Ascending aorta (tissue), 2 donors: ENCODE measurements around the gene SYNE4. TPM values are rescaled to one million over a fixed set of nuclear protein-coding genes. Genes with fewer than 3 reads are reported as not detected.

ENCODE experiments used
- DNase-seq, 2 donors: peaks; one replicate each; pipeline ENCODE4 v3.0.0-alpha.2; 2019; ENCODE audit warnings: low spot score in 2 of 2
- H3K27ac ChIP-seq, 2 donors: fragments of 200-600 bp; sonication (generic); one replicate each; pipeline ENCODE4 v1.5.1; 2016 to 2017; ENCODE audit warnings: mild to moderate bottlenecking in 1 of 2
- H3K27me3 ChIP-seq: fragments of 200-600 bp; sonication (generic); one replicate; pipeline ENCODE4 v1.5.1; 2017
- H3K36me3 ChIP-seq, 2 donors: fragments of 200-600 bp; sonication (generic); one replicate each; pipeline ENCODE4 v1.5.1; 2016
- H3K4me1 ChIP-seq, 2 donors: fragments of 200-600 bp; sonication (generic); one replicate each; pipeline ENCODE4 v1.5.1; 2016 to 2017; ENCODE audit warnings: mild to moderate bottlenecking in 1 of 2
- H3K4me3 ChIP-seq, 2 donors: fragments of 200-600 bp; sonication (generic); one replicate each; pipeline ENCODE4 v1.5.1; 2016 to 2017; ENCODE audit warnings: mild to moderate bottlenecking in 1 of 2
- H3K9me3 ChIP-seq, 2 donors: fragments of 200-600 bp; sonication (generic); one replicate each; pipeline ENCODE4 v1.5.1; 2016
- intact Hi-C: fragments of 100-400 bp; cut with DNase I; formaldehyde crosslinking; loops from one replicate; pipeline ENCODE4 v1.15.1; 2023
- total RNA-seq: library from RNA; depleted of rRNA; stranded (reverse); fragments of >200 nt; gene quantifications from one replicate; pipeline ENCODE4 v1.1.0, GENCODE V29; 2016
- TF ChIP-seq, protein P1 (sequence below), 3 experiments: fragments of 200-600 bp in 2 of 3; fragments of 450-650 bp in 1 of 3; sonication (generic) in 2 of 3; IDR thresholded peaks; one replicate each; pipeline ENCODE4 v1.5.1; 2016 to 2019; ENCODE audit warnings: antibody characterized with exemption in 3 of 3, mild to moderate bottlenecking in 1 of 3, moderate library complexity in 1 of 3

Gene SYNE4
- total RNA-seq, 1 donor from 2014 or later, result not detected

DNA sequence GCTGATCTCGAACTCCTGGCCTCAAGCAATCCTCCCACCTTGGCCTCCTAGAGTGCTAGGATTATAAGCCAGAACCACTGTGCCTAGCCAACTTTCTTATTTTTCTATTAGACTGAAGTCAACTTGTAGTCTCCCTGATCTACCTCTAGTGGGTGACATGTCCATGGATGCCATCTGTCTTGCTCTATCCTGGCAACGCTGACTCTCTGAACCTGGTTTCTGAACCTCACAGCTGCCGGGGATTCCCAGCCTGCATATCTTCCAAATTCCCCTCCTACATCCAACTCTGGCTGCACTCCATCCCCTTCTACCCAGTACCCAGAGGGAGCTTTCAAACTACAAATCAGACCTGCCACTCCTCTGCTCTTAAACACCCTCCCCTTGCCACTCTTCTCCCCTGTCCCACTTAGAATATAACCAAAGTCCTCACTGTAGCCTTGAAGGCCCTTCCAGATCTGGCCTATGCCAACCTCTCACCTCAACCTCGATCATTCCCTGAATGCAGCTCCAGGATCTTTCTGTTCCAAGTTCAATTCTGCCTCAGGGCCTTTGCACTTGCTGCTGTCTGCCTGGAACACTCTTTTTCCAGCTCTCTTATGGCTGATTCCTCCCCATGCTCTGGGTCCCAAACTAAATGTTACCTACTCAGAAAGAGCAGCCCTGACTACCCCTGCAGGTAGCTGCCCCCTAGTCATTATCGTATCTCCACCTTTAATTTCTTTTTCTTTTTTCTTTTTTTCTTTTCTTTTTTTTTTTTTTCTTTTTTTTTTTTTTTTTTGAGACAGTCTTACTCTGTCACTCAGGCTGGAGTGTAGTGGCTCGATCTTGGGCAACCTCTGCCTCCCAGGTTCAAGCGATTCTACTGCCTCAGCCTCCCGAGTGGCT, 21.9 kb upstream of the SYNE4 start:
- intact Hi-C loops, result loop anchor here (5.0 kb wide), 1 partner anchor 33 kb away; the partner anchor contains the start of gene SDHAF1
- Histone ChIP-seq H3K4me1 (peaks cover 0 to 4% of the 10 kb centered on the region in 2 donors), H3K36me3 (peaks cover 17 to 28% of the 10 kb centered on the region in 2 donors), H3K27ac (no peak overlapping the region), H3K9me3 (no peaks in the 10 kb centered on the region), H3K4me3 (no peak overlapping the region), H3K27me3 (no peaks in the 10 kb centered on the region)
- TF ChIP-seq, protein P1, sequence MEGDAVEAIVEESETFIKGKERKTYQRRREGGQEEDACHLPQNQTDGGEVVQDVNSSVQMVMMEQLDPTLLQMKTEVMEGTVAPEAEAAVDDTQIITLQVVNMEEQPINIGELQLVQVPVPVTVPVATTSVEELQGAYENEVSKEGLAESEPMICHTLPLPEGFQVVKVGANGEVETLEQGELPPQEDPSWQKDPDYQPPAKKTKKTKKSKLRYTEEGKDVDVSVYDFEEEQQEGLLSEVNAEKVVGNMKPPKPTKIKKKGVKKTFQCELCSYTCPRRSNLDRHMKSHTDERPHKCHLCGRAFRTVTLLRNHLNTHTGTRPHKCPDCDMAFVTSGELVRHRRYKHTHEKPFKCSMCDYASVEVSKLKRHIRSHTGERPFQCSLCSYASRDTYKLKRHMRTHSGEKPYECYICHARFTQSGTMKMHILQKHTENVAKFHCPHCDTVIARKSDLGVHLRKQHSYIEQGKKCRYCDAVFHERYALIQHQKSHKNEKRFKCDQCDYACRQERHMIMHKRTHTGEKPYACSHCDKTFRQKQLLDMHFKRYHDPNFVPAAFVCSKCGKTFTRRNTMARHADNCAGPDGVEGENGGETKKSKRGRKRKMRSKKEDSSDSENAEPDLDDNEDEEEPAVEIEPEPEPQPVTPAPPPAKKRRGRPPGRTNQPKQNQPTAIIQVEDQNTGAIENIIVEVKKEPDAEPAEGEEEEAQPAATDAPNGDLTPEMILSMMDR (IDR thresholded peaks at IDR 0.05), result no peak
- DNase-seq, result no peak

GRCh38 chr19:36028313-36029041, 19.9 kb upstream of the SYNE4 start:
- intact Hi-C loops, result no loop called here

DNA sequence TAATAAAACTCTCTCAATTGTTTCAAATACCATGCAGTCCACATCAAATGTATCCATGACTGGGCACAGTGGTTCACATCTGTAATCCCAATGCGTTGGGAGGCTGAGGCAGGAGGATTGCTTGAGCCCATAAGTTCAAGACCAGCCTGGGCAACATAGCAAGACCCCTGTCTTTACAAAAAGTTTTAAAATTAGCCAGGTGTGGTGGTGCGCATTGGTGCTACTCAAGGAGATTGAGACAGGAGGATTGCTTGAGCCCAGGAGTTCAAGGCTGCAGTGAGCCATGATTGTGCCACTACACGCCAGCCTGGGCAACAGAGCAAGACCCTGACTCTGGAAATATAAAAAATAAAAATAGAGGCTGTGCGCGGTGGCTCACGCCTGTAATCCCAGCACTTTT, 19.1 kb upstream of the SYNE4 start:
- Histone ChIP-seq H3K36me3 (peaks cover 36 to 51% of the 10 kb centered on the region in 2 donors), H3K4me1 (no peaks in the 10 kb centered on the region), H3K27me3 (no peaks in the 10 kb centered on the region), H3K27ac (no peak overlapping the region), H3K9me3 (no peaks in the 10 kb centered on the region), H3K4me3 (no peak overlapping the region)
- TF ChIP-seq, protein P1 (IDR thresholded peaks at IDR 0.05), result no peak
- no peak for DNase-seq
- intact Hi-C loops, result no loop called here

More at GRCh38 chr19:36028313-36029041, 19.9 kb upstream of the SYNE4 start:
- Histone ChIP-seq H3K4me1 (peaks cover 0 to 4% of the 10 kb centered on the region in 2 donors), H3K36me3 (peaks cover 32 to 44% of the 10 kb centered on the region in 2 donors), H3K9me3 (no peaks in the 10 kb centered on the region), H3K4me3 (no peak overlapping the region), H3K27me3 (no peaks in the 10 kb centered on the region), H3K27ac (no peak overlapping the region)
- TF ChIP-seq, protein P1 (IDR thresholded peaks at IDR 0.05), result no peak
- no peak for DNase-seq

DNA sequence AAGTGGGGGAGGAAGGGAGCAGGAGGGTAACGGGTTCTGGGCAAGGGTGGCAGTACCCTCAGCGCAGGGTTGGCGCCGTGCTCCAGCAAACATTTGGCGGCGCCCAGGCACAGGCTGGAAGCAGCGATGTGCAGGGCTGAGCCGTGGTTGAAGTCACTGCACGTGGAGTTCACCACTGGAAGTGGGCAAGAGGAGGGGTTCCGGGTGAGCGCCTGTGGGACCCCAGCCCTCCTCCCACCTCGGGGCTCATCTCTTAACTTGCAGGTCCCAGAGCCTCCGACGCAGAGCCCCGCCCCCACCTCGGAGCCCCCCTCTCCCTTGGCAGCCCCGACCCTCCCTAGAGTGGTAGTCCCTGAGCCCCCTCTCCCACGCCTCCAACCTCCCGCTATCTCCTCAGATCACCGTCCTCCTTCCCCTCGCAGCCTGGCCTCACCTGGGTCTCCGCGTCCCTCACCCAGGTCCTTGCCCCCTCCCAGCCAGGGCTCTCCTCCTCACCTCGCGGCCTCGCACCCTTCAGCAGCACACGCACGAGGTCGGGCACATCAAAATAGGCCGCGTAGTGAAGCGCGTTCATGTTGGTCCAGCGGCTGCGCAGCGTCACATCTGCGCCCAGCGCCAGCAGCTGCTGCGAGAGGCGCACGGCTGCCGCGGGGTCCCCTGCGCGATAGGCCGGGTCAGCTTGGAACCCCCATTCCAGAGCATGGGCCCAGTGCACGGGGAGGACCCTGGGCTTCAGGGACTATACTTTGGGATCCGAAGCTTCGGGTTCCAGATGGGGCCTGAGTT, 17.7 kb upstream of the SYNE4 start:
- Histone ChIP-seq H3K27me3 (no peaks in the 10 kb centered on the region), H3K36me3 (peaks cover 40 to 60% of the 10 kb centered on the region in 2 donors), H3K9me3 (no peaks in the 10 kb centered on the region), H3K4me1 (no peaks in the 10 kb centered on the region), H3K27ac (no peak overlapping the region), H3K4me3 (no peak overlapping the region)
- no peak for DNase-seq
- TF ChIP-seq, protein P1 (IDR thresholded peaks at IDR 0.05), result no peak
- intact Hi-C loops, result no loop called here

- Histone ChIP-seq H3K36me3 (peaks cover 41 to 66% of the 10 kb centered on the region in 2 donors), H3K27ac (no peak overlapping the region), H3K4me3 (no peak overlapping the region), H3K4me1 (no peaks in the 10 kb centered on the region), H3K9me3 (no peaks in the 10 kb centered on the region), H3K27me3 (no peaks in the 10 kb centered on the region)
- no peak for DNase-seq
- intact Hi-C loops, result no loop called here
- TF ChIP-seq, protein P1 (IDR thresholded peaks at IDR 0.05), result no peak
Observed at GRCh38 chr19:36025541-36025940, 16.9 kb upstream of the SYNE4 start.
